Activated T-helper 2 cell treated with anti-CD3 and anti-CD28 coated beads, Interferon-gamma antibody, Interleukin-2, Interleukin-4, amounts not matched to agents 10 μg/mL and 5 μg/mL and 100 μg/mL, durations not matched to agents 14 hours and 24 hours and 36 hours (primary cell): ENCODE data around the gene PSME3. TPM values are rescaled to one million over a fixed set of nuclear protein-coding genes. Genes with fewer than 3 reads are reported as not detected.

Source experiments
- DNase-seq: peaks from one replicate; pipeline ENCODE4 v3.0.0; 2021; ENCODE audit warnings: low spot score
- H3K27ac Mint-ChIP-seq: one replicate; pipeline ENCODE4 v1.8.0; 2021; ENCODE audit warnings: mixed read lengths
- H3K27me3 Mint-ChIP-seq: one replicate; pipeline ENCODE4 v1.8.0; 2021; ENCODE audit warnings: low read depth, mixed read lengths
- H3K36me3 Mint-ChIP-seq: one replicate; pipeline ENCODE4 v1.8.0; 2021; ENCODE audit warnings: low read depth, mixed read lengths
- H3K4me1 Mint-ChIP-seq: one replicate; pipeline ENCODE4 v1.8.0; 2021; ENCODE audit warnings: low read depth, mixed read lengths
- H3K4me3 Mint-ChIP-seq: one replicate; pipeline ENCODE4 v1.8.0; 2021; ENCODE audit warnings: low read depth, mild to moderate bottlenecking, moderate library complexity, mixed read lengths
- H3K9me3 Mint-ChIP-seq: one replicate; pipeline ENCODE4 v1.8.0; 2021; ENCODE audit warnings: mixed read lengths
- intact Hi-C: fragments of 100-400 bp; cut with micrococcal nuclease; formaldehyde crosslinking; loops from one replicate; pipeline ENCODE4 v1.15.1; 2023
- total RNA-seq: library from RNA; stranded (reverse); gene quantifications from 2 replicates; pipeline ENCODE4 v1.2.3, GENCODE V29; 2022

Gene PSME3
- total RNA-seq, 1 donor from 2014 or later, result 172 TPM

GRCh38 chr17:42798011-42798382 lies 35.2 kb upstream of the PSME3 start:
- intact Hi-C loops, result no loop called here
- peak overlapping the region; percentile 44 for H3K27ac Mint-ChIP-seq
- peaks cover 3% of the 10 kb centered on the region for H3K9me3 Mint-ChIP-seq

GRCh38 chr17:42798383-42799380 lies 34.5 kb upstream of the PSME3 start, which contains the start of the genes CNTD1 and COA3:
CNTD1 (plus strand) TSS chr17:42798861; CDS start chr17:42799068, 207 bp downstream.
COA3 (minus strand) TSS chr17:42798704; CDS start chr17:42798681, 23 bp downstream.
- DNase-seq, result peak; percentile 75
- intact Hi-C loops, result no loop called here
- H3K36me3 Mint-ChIP-seq, result peaks cover 7% of the 10 kb centered on the region
- peaks cover 14% of the 10 kb centered on the region for H3K4me1 Mint-ChIP-seq
- peak within 1 kb of the TSS; percentile 44 for H3K27ac Mint-ChIP-seq
- H3K27me3 Mint-ChIP-seq, result peaks cover 15% of the 10 kb centered on the region
- peaks cover 3% of the 10 kb centered on the region for H3K9me3 Mint-ChIP-seq
- peak within 1 kb of the TSS; percentile 91 for H3K4me3 Mint-ChIP-seq

More at GRCh38 chr17:42798011-42798382, 35.2 kb upstream of the PSME3 start:
- no peak for DNase-seq
- peaks cover 14% of the 10 kb centered on the region for H3K4me1 Mint-ChIP-seq
- peaks cover 15% of the 10 kb centered on the region for H3K27me3 Mint-ChIP-seq
- peak overlapping the region; percentile 91 for H3K4me3 Mint-ChIP-seq
- H3K36me3 Mint-ChIP-seq, result peaks cover 7% of the 10 kb centered on the region

GRCh38 chr17:42803074-42803883 lies 29.9 kb upstream of the PSME3 start:
- no peak for DNase-seq
- H3K27ac Mint-ChIP-seq, result no peak overlapping the region
- peaks cover 5% of the 10 kb centered on the region for H3K4me1 Mint-ChIP-seq
- H3K36me3 Mint-ChIP-seq, result no peaks in the 10 kb centered on the region
- peaks cover 3% of the 10 kb centered on the region for H3K9me3 Mint-ChIP-seq
- peaks cover 15% of the 10 kb centered on the region for H3K27me3 Mint-ChIP-seq
- intact Hi-C loops, result loop anchor here (2.0 kb wide), 1 partner anchor 18 kb away; no protein-coding TSS in a partner anchor
- H3K4me3 Mint-ChIP-seq, result no peak overlapping the region

- intact Hi-C loops, result no loop called here
- no peaks in the 10 kb centered on the region for H3K9me3 Mint-ChIP-seq
- H3K27ac Mint-ChIP-seq, result no peak overlapping the region
- H3K4me1 Mint-ChIP-seq, result no peaks in the 10 kb centered on the region
- peaks cover 10% of the 10 kb centered on the region for H3K36me3 Mint-ChIP-seq
- no peak overlapping the region for H3K4me3 Mint-ChIP-seq
- peaks cover 12% of the 10 kb centered on the region for H3K27me3 Mint-ChIP-seq
- DNase-seq, result no peak
These were observed 28.3 kb upstream of the PSME3 start for GRCh38 chr17:42804918-42805367.

- H3K4me1 Mint-ChIP-seq, result no peaks in the 10 kb centered on the region
- DNase-seq, result no peak
- intact Hi-C loops, result no loop called here
- H3K27ac Mint-ChIP-seq, result no peak overlapping the region
- H3K4me3 Mint-ChIP-seq, result no peak overlapping the region
- peaks cover 19% of the 10 kb centered on the region for H3K36me3 Mint-ChIP-seq
- no peaks in the 10 kb centered on the region for H3K9me3 Mint-ChIP-seq
- H3K27me3 Mint-ChIP-seq, result peaks cover 8% of the 10 kb centered on the region
These were observed 26.9 kb upstream of the PSME3 start for GRCh38 chr17:42806249-42806648.

GRCh38 chr17:42809250-42809649 lies 23.9 kb upstream of the PSME3 start:
- no peaks in the 10 kb centered on the region for H3K9me3 Mint-ChIP-seq
- intact Hi-C loops, result no loop called here
- H3K27me3 Mint-ChIP-seq, result no peaks in the 10 kb centered on the region
- H3K4me3 Mint-ChIP-seq, result no peak overlapping the region
- no peaks in the 10 kb centered on the region for H3K4me1 Mint-ChIP-seq
- H3K36me3 Mint-ChIP-seq, result peaks cover 35% of the 10 kb centered on the region
- no peak overlapping the region for H3K27ac Mint-ChIP-seq
- DNase-seq, result no peak

- Mint-ChIP-seq H3K27me3 (no peaks in the 10 kb centered on the region), H3K27ac (no peak overlapping the region), H3K4me1 (no peaks in the 10 kb centered on the region), H3K36me3 (peaks cover 73% of the 10 kb centered on the region), H3K4me3 (no peak overlapping the region), H3K9me3 (no peaks in the 10 kb centered on the region)
- no peak for DNase-seq
- intact Hi-C loops, result no loop called here
These were observed 18.4 kb upstream of the PSME3 start for GRCh38 chr17:42814633-42815399.

GRCh38 chr17:42817866-42818265 lies 15.3 kb upstream of the PSME3 start:
- H3K4me3 Mint-ChIP-seq, result no peak overlapping the region
- H3K4me1 Mint-ChIP-seq, result peaks cover 11% of the 10 kb centered on the region
- no peaks in the 10 kb centered on the region for H3K27me3 Mint-ChIP-seq
- DNase-seq, result no peak
- intact Hi-C loops, result no loop called here
- peaks cover 80% of the 10 kb centered on the region for H3K36me3 Mint-ChIP-seq
- H3K27ac Mint-ChIP-seq, result no peak overlapping the region
- no peaks in the 10 kb centered on the region for H3K9me3 Mint-ChIP-seq

- Mint-ChIP-seq H3K9me3 (no peaks in the 10 kb centered on the region), H3K27ac (peak overlapping the region; percentile 13), H3K4me3 (no peak overlapping the region), H3K27me3 (no peaks in the 10 kb centered on the region), H3K36me3 (peaks cover 80% of the 10 kb centered on the region), H3K4me1 (peaks cover 11% of the 10 kb centered on the region)
- DNase-seq, result no peak
- intact Hi-C loops, result no loop called here
These were observed 14.8 kb upstream of the PSME3 start for GRCh38 chr17:42818379-42818778.

GRCh38 chr17:42819939-42820535 lies 13.2 kb upstream of the PSME3 start:
- DNase-seq, result peak; percentile 47
- intact Hi-C loops, result loop anchor here (1.0 to 2.0 kb wide), 2 partner anchors 17 to 109 kb away; no protein-coding TSS in a partner anchor
- peaks cover 64% of the 10 kb centered on the region for H3K36me3 Mint-ChIP-seq
- no peaks in the 10 kb centered on the region for H3K27me3 Mint-ChIP-seq
- H3K4me1 Mint-ChIP-seq, result peaks cover 14% of the 10 kb centered on the region
- H3K4me3 Mint-ChIP-seq, result no peak overlapping the region
- H3K27ac Mint-ChIP-seq, result no peak overlapping the region
- no peaks in the 10 kb centered on the region for H3K9me3 Mint-ChIP-seq

GRCh38 chr17:42821176-42821575 lies 12.0 kb upstream of the PSME3 start:
- H3K4me3 Mint-ChIP-seq, result no peak overlapping the region
- H3K27ac Mint-ChIP-seq, result no peak overlapping the region
- intact Hi-C loops, result loop anchor here (2.0 kb wide), 1 partner anchor 18 kb away; no protein-coding TSS in a partner anchor
- no peak for DNase-seq
- peaks cover 54% of the 10 kb centered on the region for H3K36me3 Mint-ChIP-seq
- peaks cover 14% of the 10 kb centered on the region for H3K4me1 Mint-ChIP-seq
- H3K9me3 Mint-ChIP-seq, result no peaks in the 10 kb centered on the region
- no peaks in the 10 kb centered on the region for H3K27me3 Mint-ChIP-seq
